Epithelial cell of esophagus (primary cell): ENCODE measurements around the gene CEACAM1.

ENCODE experiments used
- DNase-seq: peaks from one replicate; pipeline ENCODE4 v3.0.0; 2010; ENCODE audit warnings: low read depth
- H3K4me3 ChIP-seq: 2 replicates; pipeline ENCODE4 v1.5.1; 2011; ENCODE audit warnings: mild to moderate bottlenecking, low read length, control low read depth
- TF ChIP-seq, protein P1 (sequence below): IDR thresholded peaks from 2 replicates; pipeline ENCODE4 v1.5.1; 2011; ENCODE audit warnings: low read depth, mild to moderate bottlenecking, low read length, control low read depth, inconsistent platforms; ENCODE audit not compliant: insufficient read depth; ENCODE audit errors: missing control alignments

The CEACAM1 gene

DNA sequence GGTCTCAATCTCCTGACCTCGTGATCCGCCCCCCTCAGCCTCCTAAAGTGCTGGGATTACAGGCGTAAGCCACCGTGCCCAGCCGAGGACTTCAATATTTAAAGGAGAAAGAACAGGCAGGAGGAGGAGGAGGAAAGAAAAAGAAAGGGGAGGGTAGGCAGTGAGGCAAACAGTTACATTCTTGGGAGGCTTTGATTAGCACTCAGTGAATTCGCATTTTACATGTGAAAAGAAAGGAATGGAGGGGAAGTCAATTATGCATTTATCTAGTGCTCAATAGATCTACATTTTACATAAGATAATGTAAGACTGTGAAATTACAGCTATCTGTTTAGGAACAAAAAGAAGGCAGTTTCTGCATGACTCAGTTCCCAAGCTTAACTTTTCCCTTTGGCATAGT, 54.6 kb downstream of the CEACAM1 start:
- DNase-seq, result no peak
- H3K4me3 ChIP-seq, result no peak overlapping the region
- TF ChIP-seq, protein P1, sequence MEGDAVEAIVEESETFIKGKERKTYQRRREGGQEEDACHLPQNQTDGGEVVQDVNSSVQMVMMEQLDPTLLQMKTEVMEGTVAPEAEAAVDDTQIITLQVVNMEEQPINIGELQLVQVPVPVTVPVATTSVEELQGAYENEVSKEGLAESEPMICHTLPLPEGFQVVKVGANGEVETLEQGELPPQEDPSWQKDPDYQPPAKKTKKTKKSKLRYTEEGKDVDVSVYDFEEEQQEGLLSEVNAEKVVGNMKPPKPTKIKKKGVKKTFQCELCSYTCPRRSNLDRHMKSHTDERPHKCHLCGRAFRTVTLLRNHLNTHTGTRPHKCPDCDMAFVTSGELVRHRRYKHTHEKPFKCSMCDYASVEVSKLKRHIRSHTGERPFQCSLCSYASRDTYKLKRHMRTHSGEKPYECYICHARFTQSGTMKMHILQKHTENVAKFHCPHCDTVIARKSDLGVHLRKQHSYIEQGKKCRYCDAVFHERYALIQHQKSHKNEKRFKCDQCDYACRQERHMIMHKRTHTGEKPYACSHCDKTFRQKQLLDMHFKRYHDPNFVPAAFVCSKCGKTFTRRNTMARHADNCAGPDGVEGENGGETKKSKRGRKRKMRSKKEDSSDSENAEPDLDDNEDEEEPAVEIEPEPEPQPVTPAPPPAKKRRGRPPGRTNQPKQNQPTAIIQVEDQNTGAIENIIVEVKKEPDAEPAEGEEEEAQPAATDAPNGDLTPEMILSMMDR, result no peak

DNA sequence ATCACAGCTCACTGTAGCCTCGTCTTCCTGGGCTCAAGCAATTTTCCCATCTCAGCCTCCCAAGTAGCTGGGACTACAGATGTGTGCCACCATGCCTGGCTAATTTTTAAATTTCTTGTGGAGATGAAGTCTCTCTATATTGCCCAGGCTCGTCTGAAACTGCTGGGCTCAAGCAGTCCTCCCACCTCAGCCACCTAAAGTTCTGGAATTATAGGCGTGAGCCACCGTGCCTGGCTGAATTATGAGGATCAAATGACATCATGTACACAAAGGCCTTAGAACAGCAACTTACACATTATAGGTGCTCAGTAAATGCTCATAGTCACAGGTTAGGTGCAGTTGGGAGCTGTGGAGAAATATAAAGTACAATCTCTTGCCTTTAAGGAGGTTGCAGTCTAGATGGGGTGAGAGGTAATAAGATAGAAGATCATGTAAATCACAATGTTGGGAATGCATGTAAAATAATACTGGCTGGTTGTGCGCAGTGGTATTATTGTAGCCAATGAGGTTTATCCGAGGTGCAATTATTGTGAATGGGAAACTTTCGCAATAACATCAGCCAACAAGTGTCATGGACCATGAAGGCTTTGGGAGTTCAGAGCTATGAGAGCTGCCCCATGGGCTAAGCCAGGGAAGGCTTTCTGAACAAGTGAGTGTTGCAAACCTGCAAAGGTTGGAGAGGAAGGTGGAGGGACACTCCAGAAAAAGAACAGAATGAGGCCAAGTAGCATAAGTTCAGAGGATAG, 55.7 kb downstream of the CEACAM1 start:
- TF ChIP-seq, protein P1, result no peak
- DNase-seq, result no peak
- H3K4me3 ChIP-seq, result no peak overlapping the region

DNA sequence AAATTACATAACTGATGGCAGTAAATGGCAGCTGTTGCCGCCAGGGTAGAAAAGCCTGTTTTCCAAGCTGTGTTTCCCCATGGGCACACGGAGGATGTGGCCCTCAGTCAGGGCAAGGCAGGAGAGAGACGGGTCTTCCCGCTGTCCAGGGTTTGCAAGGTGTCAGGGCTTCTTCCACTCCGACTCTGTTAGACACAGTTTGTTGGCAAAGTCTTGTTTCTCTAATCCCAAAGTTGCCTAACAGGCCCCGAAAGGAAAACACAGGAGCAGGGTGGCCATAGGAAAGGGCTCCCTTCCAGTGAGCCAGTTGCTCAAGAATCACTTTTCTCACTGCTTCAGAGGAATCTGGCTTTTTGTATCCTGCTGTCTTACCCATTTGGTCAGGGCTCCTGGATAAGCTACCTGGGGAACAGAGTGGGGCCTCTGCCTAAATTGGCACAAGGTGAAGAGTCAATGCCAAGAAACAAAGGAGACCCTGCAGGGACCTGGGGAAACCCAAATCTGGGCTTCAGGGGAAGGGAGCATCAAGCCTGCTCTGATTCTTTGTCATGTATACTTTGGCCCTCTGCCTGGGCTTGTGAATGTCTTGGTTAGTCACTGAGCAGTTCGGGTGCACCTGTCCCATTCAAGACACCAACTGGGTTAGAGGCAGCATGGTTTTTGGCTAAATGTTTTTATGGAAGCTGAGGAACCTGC, 56.6 kb downstream of the CEACAM1 start:
- TF ChIP-seq, protein P1, result no peak
- no peak overlapping the region for H3K4me3 ChIP-seq
- DNase-seq, result peak; percentile 64

DNA sequence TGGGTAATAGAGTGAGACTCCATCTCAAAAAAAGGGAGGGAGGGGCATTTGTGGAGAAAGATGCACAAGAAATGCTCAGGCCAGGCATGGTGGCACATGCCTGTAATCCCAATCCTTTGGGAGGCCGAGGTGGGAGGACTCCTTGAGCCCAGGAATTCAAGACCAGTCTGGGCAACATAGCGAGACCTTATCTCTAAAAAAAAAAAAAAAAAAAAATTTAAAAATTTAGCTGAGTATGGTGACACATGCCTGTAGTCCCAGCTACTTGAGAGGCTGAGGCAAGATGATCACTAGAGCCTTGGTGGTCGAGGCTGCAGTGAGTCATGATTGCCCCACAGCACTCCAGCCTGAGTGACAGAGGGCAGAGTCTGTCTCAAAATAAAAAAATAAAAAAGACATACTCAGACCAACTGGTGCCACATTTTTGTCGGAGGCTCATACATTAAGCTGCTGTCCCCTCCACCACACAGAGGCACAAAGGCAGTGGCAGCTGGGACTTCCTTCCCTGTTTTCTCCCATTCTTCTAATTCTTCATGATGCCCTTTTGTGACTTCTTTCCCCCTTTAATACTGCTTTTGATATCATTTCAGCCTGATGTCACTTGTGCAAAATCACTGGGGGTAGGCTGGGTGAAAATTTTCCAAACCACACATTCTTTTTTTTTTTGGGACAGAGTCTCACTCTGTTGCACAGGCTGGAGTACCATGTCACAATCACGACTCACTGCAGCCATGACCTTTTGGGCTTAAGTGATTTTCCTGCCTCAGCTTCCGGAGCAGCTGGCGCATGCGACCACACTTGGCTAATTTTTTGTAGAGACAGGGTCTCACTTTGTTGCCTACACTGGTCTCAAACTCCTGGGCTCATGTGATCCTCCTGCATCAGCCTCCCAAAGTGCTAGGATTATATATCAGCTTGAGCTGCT, 58.7 kb downstream of the CEACAM1 start:
- TF ChIP-seq, protein P1, result no peak
- no peak for DNase-seq
- no peak overlapping the region for H3K4me3 ChIP-seq

DNA sequence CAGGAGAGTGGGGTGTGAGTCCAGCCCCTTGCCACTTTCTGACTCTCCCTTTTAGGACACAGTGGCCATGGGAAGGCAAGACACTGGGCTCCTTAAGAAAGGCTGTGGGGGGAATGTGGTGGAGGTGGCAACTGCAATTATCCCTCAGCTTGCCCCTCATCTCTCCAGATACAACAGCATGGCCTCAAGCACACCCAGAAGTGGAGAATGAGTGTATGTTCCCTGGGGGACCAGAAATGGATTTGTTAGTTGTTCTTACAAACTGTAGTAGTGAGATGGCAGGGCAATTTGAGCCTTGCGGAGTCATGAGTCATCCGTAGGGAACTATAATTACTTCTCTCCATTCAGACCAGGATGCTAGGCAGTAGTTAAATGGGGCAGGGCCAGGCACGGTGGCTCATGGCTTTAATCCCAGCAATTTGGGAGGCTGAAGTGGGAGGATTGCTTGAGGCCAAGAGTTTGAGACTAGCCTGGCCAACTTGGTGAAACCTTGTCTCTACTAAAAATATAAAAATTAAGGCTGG, 59.9 kb downstream of the CEACAM1 start:
- DNase-seq, result peak; percentile 80
- H3K4me3 ChIP-seq, result no peak overlapping the region
- TF ChIP-seq, protein P1, result no peak

DNA sequence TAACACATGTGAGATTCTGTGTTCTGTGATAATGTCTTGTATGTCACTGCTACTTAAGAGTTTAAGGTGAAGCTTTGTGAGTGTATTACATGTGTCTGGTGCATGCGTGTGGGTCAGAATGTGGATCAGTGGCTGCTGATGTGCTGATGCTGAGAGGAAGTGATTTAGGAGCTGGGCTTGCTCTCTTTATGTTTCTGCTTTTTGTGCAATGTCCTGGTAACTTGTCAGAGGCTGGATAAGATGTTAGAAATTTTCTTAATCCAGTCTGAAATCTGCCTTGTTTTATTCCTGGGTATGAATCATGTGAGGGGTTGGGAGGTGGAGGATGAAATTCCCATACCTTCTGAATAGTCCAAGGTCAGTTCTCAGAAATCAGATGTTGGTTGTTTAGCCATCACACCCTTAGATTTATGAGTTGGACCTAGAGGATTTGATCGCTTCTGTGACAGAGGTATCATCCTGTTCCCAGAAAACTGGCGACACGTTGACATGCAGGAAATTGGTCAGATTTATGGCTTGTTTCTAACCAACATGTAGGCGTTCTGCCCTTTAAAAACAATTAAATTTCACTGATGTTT, 61.0 kb downstream of the CEACAM1 start:
- no peak for DNase-seq
- TF ChIP-seq, protein P1, result no peak
- no peak overlapping the region for H3K4me3 ChIP-seq
